Stimulated activated CD4-positive, alpha-beta T cell treated with anti-CD3 and anti-CD28 coated beads, TNF-alpha, amount 100 ng/mL, for 24 hours (primary cell): Measurements from ENCODE around the gene DHRSX.
"Not testable (repeated sequence)": the region's sequence is repeated elsewhere in the genome, so short reads cannot be mapped to it uniquely, and the experiment has no call there.

Source experiments
- DNase-seq, 3 experiments: peaks; one replicate each; pipeline ENCODE4 v3.0.0-alpha.2; 2020; ENCODE audit warnings: low read depth in 3 of 3

DHRSX gene

GRCh38 chrX:2395261-2395992 is 105.3 kb downstream of the DHRSX start:
- DNase-seq: no peak

- no peak for DNase-seq
Observed at GRCh38 chrX:2391869-2392606, 108.7 kb downstream of the DHRSX start.

- DNase-seq: no peak
Observed at GRCh38 chrX:2390754-2391153, 110.0 kb downstream of the DHRSX start.

GRCh38 chrX:2389731-2390130 is 111.0 kb downstream of the DHRSX start:
- not testable (repeated sequence) for DNase-seq

GRCh38 chrX:2389324-2389723 is 111.5 kb downstream of the DHRSX start:
- no peak for DNase-seq

- DNase-seq: no peak
Observed at GRCh38 chrX:2388669-2389068, 112.1 kb downstream of the DHRSX start.

- no peak for DNase-seq
Observed at GRCh38 chrX:2387614-2388239, 113.0 kb downstream of the DHRSX start.

- DNase-seq: no peak
Observed at GRCh38 chrX:2385224-2385623, 115.6 kb downstream of the DHRSX start.

- DNase-seq: no peak
Observed at GRCh38 chrX:2384486-2384885, 116.3 kb downstream of the DHRSX start.

- DNase-seq: no peak
Observed at GRCh38 chrX:2383735-2384134, 117.0 kb downstream of the DHRSX start.

- DNase-seq: no peak
Observed at GRCh38 chrX:2383144-2383543, 117.6 kb downstream of the DHRSX start.

- DNase-seq: not testable (repeated sequence)
Observed at GRCh38 chrX:2382433-2383048, 118.2 kb downstream of the DHRSX start.

- DNase-seq: no peak
Observed at GRCh38 chrX:2376166-2376565, 124.6 kb downstream of the DHRSX start.

GRCh38 chrX:2374086-2374485 is 126.7 kb downstream of the DHRSX start:
- DNase-seq: no peak

GRCh38 chrX:2373615-2374014 is 127.2 kb downstream of the DHRSX start:
- DNase-seq: no peak

- DNase-seq: no peak
Observed at GRCh38 chrX:2371026-2371711, 129.6 kb downstream of the DHRSX start.

- DNase-seq: no peak
Observed at GRCh38 chrX:2370456-2370855, 130.3 kb downstream of the DHRSX start.

- DNase-seq: no peak
Observed at GRCh38 chrX:2369206-2369605, 131.6 kb downstream of the DHRSX start.

- DNase-seq: no peak
Observed at GRCh38 chrX:2360731-2361130, 140.0 kb downstream of the DHRSX start.

GRCh38 chrX:2359522-2359921 is 141.3 kb downstream of the DHRSX start:
- DNase-seq: not testable (repeated sequence)
